Nephron (organoid): Measurements from ENCODE around the gene FBLL1.

Experiments
- H3K27ac Mint-ChIP-seq, 3 experiments: 2 replicates each; pipeline ENCODE4 v1.8.0; 2020; ENCODE audit warnings: mixed read lengths in 3 of 3, mild to moderate bottlenecking in 2 of 3, moderate library complexity in 1 of 3
- H3K27me3 Mint-ChIP-seq: 2 replicates; pipeline ENCODE4 v1.8.0; 2021; ENCODE audit warnings: low read depth, mild to moderate bottlenecking, moderate library complexity, mixed read lengths
- H3K36me3 Mint-ChIP-seq: 2 replicates; pipeline ENCODE4 v1.8.0; 2020; ENCODE audit warnings: low read depth, mixed read lengths
- H3K4me1 Mint-ChIP-seq: 2 replicates; pipeline ENCODE4 v1.8.0; 2020; ENCODE audit warnings: mixed read lengths
- H3K4me3 Mint-ChIP-seq, 3 experiments: 2 replicates each; pipeline ENCODE4 v1.8.0; 2020; ENCODE audit warnings: mild to moderate bottlenecking in 3 of 3, mixed read lengths in 3 of 3, moderate library complexity in 2 of 3
- H3K9me3 Mint-ChIP-seq: 2 replicates; pipeline ENCODE4 v1.8.0; 2020; ENCODE audit warnings: mixed read lengths
- CTCF ChIP-seq, 3 experiments: fragments of 200-600 bp; sonication (generic); IDR thresholded peaks; one replicate each; pipeline ENCODE4 v1.5.0; 2021; ENCODE audit warnings: antibody characterized with exemption in 3 of 3; ENCODE audit not compliant: unreplicated experiment in 3 of 3

FBLL1 gene

DNA sequence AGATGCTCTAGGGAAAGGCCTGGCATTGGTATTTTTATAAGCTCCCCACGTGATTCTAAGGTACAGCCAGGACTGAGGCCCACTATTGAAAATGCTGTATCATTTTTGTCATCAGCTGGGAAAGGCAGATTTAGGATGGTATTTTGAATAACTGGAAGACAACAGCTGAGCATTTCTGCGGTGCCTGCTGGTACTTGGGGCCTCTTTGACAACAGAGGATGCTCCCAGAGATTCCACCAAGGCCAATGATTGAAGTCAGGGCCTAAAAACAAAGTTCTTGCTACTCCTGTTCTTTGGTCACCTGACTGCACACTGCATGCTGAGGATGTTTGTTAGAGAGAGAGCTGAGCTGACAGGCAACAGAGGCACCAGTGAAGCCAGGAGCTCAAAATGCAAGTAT, 8.1 kb downstream of the FBLL1 start:
- Mint-ChIP-seq H3K9me3 (no peaks in the 10 kb centered on the region), H3K27ac (no peak overlapping the region), H3K36me3 (no peaks in the 10 kb centered on the region), H3K4me3 (no peak overlapping the region), H3K27me3 (peaks cover 12% of the 10 kb centered on the region), H3K4me1 (no peaks in the 10 kb centered on the region)
- no peak for TF ChIP-seq CTCF (IDR thresholded peaks at IDR 0.05; ENCODE audit: unreplicated experiment in 3 of 3)

DNA sequence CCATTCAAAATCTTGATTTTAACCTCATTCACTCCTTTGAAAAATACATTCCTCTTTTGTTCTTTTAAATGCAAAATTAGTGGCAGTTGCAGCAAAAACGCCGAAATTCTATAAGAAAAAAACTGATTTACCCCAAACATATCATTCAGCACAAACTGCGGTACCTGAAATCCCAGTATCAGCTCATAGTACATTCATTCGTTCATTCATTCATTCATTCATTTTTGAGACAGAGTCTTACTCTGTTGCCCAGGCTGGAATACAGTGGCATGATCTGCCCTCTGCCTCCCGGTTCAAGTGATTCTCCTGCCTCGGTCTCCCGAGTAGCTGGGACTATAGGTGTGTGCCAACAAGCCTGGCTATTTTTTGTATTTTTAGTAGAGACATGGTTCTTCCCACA, 20.4 kb downstream of the FBLL1 start:
- TF ChIP-seq CTCF (IDR thresholded peaks at IDR 0.05; ENCODE audit: unreplicated experiment in 3 of 3): no peak
- Mint-ChIP-seq H3K27me3 (no peaks in the 10 kb centered on the region), H3K27ac (no peak overlapping the region), H3K9me3 (no peaks in the 10 kb centered on the region), H3K4me1 (no peaks in the 10 kb centered on the region), H3K36me3 (peaks cover 70% of the 10 kb centered on the region), H3K4me3 (no peak overlapping the region)

- H3K36me3 Mint-ChIP-seq: peaks cover 72% of the 10 kb centered on the region
- no peaks in the 10 kb centered on the region for H3K9me3 Mint-ChIP-seq
- H3K4me1 Mint-ChIP-seq: no peaks in the 10 kb centered on the region
- no peak overlapping the region for H3K27ac Mint-ChIP-seq
- H3K4me3 Mint-ChIP-seq: no peak overlapping the region
- H3K27me3 Mint-ChIP-seq: no peaks in the 10 kb centered on the region
- no peak for TF ChIP-seq CTCF (IDR thresholded peaks at IDR 0.05; ENCODE audit: unreplicated experiment in 3 of 3)
Measured at GRCh38 chr5:168550656-168551055, 21.6 kb downstream of the FBLL1 start.

- Mint-ChIP-seq H3K9me3 (no peaks in the 10 kb centered on the region), H3K27ac (no peak overlapping the region), H3K4me1 (no peaks in the 10 kb centered on the region), H3K4me3 (no peak overlapping the region), H3K27me3 (no peaks in the 10 kb centered on the region), H3K36me3 (peaks cover 79% of the 10 kb centered on the region)
- no peak for TF ChIP-seq CTCF (IDR thresholded peaks at IDR 0.05; ENCODE audit: unreplicated experiment in 3 of 3)
Measured at GRCh38 chr5:168552146-168552545, 23.0 kb downstream of the FBLL1 start.

GRCh38 chr5:168553377-168554130, 24.4 kb downstream of the FBLL1 start:
- Mint-ChIP-seq H3K4me3 (no peak overlapping the region), H3K4me1 (no peaks in the 10 kb centered on the region), H3K36me3 (peaks cover 80% of the 10 kb centered on the region), H3K9me3 (no peaks in the 10 kb centered on the region), H3K27me3 (no peaks in the 10 kb centered on the region), H3K27ac (no peak overlapping the region)
- no peak for TF ChIP-seq CTCF (IDR thresholded peaks at IDR 0.05; ENCODE audit: unreplicated experiment in 3 of 3)

DNA sequence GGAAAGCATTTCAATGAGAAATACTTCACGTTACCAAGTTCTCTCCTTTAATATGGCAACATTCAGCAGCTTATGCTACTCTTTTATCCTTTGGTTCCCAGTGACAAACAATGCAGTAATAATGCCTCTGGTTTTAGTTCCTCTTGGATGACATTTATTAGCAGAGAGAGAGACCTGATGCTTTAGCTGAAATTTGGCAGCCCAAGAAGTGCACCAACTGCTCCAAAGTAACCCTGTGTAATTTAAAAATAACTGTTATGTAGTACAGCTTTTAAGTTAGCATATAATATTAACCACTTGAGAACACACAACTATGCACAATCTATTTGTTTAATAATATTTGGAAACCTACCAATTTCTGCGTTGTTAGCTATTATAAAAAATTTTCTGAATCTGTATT, 28.3 kb downstream of the FBLL1 start:
- TF ChIP-seq CTCF (IDR thresholded peaks at IDR 0.05; ENCODE audit: unreplicated experiment in 3 of 3): no peak
- Mint-ChIP-seq H3K27me3 (no peaks in the 10 kb centered on the region), H3K9me3 (no peaks in the 10 kb centered on the region), H3K27ac (no peak overlapping the region), H3K36me3 (peaks cover 83% of the 10 kb centered on the region), H3K4me3 (no peak overlapping the region), H3K4me1 (no peaks in the 10 kb centered on the region)
